Right lobe of liver (tissue), 4 donors: ENCODE measurements around the gene MYOM1.

Experiments used
- CTCF ChIP-seq, 4 donors: fragments of 200-600 bp in 3 of 4; fragments of 450-650 bp in 1 of 4; IDR thresholded peaks; one replicate each; pipeline versions ENCODE4 v1.5.1 to v1.8.0; 2016 to 2022; ENCODE audit warnings: antibody characterized with exemption in 4 of 4, mild to moderate bottlenecking in 2 of 4
- POLR2A ChIP-seq: fragments of 450-650 bp; IDR thresholded peaks from one replicate; pipeline ENCODE4 v1.6.1; 2017; ENCODE audit warnings: antibody characterized with exemption, mild to moderate bottlenecking
- donor health status: DM: no; HTN: no; CAD: no.
- donor health status: DM: no; HTN: no; CAD: no.
- donor health status: DM: no; HTN: yes; CAD: no.

GRCh38 chr18:3037423-3037915 lies 182.3 kb downstream of the MYOM1 start:
- no peak for TF ChIP-seq POLR2A
- no peak for TF ChIP-seq CTCF (IDR thresholded peaks at IDR 0.05)
